Smooth muscle cell of the brain vasculature (primary cell): ENCODE results near the gene PREX1.
"Not testable (repeated sequence)": the region's sequence is repeated elsewhere in the genome, so short reads cannot be mapped to it uniquely, and the experiment has no call there.

ENCODE experiments used
- DNase-seq: peaks from one replicate; pipeline ENCODE4 v3.0.0-alpha.2; 2012; ENCODE audit warnings: low read depth, low spot score

The PREX1 gene, protein sequence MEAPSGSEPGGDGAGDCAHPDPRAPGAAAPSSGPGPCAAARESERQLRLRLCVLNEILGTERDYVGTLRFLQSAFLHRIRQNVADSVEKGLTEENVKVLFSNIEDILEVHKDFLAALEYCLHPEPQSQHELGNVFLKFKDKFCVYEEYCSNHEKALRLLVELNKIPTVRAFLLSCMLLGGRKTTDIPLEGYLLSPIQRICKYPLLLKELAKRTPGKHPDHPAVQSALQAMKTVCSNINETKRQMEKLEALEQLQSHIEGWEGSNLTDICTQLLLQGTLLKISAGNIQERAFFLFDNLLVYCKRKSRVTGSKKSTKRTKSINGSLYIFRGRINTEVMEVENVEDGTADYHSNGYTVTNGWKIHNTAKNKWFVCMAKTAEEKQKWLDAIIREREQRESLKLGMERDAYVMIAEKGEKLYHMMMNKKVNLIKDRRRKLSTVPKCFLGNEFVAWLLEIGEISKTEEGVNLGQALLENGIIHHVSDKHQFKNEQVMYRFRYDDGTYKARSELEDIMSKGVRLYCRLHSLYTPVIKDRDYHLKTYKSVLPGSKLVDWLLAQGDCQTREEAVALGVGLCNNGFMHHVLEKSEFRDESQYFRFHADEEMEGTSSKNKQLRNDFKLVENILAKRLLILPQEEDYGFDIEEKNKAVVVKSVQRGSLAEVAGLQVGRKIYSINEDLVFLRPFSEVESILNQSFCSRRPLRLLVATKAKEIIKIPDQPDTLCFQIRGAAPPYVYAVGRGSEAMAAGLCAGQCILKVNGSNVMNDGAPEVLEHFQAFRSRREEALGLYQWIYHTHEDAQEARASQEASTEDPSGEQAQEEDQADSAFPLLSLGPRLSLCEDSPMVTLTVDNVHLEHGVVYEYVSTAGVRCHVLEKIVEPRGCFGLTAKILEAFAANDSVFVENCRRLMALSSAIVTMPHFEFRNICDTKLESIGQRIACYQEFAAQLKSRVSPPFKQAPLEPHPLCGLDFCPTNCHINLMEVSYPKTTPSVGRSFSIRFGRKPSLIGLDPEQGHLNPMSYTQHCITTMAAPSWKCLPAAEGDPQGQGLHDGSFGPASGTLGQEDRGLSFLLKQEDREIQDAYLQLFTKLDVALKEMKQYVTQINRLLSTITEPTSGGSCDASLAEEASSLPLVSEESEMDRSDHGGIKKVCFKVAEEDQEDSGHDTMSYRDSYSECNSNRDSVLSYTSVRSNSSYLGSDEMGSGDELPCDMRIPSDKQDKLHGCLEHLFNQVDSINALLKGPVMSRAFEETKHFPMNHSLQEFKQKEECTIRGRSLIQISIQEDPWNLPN (N-terminal part only)

DNA sequence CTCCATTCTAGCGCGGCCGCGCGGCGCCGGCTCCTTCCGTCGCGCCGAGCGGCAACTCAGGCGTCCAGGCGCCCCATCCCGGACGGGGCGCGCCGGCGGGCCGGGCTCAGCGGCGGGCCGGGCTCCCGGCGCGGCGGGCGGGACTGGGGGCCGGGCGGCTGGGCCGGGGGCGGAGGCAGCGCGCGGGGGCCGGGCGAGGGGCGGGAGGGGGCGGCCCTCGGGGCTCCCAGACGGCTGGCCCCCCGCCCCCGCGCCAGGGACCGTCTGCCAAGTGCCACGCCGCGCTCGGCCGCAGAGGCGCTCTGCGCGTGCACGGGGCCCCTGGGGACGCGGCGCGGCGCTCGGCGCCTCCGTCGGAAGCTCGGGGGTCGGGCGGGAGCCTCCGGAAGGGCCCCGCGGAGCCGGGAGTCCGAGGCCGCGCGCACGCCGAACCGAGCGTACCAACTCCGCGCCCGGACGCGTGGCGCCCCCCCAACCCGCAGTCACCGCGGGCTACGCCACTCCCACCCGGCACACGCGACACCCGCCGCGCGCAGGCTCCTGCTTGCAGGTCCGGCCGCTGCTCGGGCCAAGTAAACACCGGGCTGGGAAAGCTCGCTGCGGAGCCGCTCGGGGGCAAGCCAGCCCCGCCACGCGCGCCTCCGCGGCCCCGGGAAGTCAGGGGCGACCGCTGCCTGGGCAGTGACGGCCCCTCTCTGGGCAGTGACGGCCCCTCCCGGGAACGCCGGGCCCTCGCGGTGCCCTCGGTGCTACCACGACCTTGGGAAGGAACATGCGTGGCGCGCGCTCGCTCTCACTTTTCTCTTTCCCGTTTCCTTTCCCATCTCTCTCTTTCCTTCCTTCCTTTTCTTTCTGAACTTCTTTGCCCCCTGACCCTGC is at the start of gene PREX1:
PREX1 (minus strand) TSS at position 145 of the 879 bp plus-strand sequence; CDS start at position 6, 139 bp downstream.
- DNase-seq, result peak; percentile 43

DNA sequence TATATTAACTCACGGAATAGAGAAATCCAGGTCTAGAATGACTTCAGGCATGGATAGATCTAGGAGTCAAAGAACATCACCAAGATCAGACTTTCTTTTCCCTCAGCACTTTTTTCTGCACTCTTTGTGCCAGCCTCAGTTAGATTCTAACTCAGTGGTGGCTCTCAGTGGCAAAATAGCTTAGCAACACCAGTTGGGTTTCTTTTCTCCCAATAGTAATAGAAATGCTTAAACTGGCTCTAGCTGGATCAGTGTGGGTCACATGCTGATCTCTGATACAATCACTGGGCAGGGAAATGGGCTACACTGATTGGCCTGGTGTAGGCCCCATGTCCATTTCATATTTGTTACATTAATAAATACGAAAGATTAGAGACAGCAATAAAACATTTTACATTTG is 49.5 kb upstream of the PREX1 start:
- no peak for DNase-seq

DNA sequence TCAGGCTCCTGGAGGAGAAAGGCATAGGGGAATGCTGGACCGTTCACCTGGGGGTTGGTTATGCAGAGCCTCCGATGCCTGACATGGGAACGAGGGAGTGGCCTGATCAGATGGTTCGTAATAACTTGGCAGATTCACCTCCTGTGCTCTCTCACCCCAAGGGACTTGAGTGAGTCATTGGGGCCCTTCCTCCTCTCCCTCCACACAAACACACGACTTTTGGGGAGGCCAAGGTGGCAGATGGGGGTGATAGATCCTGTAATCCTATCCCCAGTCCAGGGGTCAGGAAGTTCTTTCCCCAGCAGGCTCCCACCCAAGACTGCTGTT is 48.1 kb upstream of the PREX1 start:
- no peak for DNase-seq

DNA sequence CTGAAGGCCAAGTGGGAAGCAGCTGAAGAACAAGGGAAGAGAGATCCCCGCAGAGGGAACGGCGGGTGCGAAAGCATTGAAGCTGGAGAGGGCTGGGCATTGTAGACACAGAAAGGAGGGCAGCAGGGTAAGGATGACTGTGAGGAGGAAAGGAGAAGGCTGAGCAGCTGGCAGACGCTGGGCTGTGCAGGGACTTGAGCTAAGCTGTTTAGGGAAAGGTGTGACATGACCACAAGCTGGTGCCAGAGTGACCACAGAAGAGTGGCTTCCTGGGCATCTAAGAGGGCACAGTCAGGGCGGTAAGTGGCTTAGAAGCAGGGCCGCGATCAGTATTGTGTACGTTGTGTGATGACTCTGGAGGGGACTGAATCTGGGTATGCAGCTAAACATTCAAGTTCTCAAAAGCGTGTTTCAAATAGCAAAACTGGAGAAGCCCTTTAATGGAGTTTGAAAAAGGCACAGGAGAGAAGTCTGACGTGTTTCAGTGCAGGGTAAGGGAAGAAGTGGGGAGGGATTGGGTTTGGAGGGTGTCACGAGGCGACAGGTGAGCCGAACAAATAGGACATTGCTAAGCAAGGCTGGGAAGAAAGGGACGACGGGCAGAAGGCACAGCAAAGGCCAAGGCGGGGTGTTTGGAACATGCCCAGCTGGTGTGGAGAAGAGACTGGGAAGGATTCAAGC is 47.6 kb upstream of the PREX1 start:
- DNase-seq, result no peak

DNA sequence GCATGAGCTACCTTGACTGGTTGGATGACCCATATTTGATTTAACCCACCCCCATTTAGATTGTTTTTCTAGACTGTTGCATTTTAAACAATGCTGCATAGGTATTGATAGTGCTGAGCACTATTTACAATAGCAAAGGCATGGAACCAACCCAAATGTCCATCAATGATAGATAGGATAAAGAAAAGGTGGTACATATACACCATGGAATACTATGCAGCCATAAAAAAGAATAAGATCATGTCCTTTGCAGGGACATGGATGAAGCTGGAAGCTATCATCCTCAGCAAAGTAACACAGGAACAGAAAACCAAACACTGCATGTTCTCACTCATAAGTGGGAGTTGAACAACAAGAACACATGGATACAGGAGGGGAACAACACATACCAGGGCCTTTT is 41.6 kb upstream of the PREX1 start:
- DNase-seq, result not testable (repeated sequence)

DNA sequence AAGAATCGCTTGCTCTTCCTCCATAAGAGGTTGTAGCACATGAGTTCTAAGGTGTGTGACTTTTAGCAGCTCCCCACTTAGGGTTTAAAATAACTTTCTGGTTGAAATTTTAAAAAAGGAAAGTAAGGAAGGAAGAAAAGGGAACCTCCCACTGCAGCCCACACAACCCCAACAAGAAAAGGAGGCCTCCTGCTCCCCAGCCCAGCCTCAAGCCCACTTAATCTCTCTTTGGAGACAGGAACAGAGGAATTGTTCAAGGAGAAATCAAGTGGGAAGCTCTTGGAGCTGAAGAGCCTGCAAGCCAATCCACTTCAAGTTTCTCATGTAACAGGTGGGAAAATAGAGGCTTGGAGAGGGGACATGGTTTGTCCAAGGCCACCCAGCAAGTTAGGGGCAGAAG is 39.1 kb upstream of the PREX1 start:
- DNase-seq, result no peak

DNA sequence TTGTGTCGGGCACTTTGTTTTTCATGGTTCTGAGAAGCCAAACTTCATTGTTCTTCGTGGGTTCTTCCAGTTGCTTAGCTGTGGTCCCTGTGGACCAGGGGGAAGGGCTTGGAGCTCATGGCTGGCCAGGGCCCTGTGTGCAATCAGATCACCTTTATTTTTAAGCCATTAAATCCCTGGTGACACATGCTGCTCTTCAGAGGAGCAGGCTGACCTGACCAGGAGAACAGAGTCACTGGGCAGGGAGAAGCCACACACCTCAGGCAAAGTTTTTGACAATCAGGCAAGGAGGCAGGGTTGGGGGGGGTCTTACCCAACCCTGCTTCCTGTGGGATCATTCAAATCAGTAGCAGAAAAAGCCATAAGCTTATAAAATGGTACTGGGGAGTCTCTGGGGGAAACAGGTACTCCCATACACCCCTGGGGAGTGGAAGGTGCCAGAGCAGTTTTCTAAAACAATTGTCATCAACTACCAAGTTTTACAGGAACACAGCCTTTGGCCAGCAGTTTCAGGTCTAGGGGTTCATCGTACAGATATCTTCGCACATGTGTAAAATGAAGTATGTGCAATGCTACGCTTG is 37.0 kb upstream of the PREX1 start:
- DNase-seq, result no peak

DNA sequence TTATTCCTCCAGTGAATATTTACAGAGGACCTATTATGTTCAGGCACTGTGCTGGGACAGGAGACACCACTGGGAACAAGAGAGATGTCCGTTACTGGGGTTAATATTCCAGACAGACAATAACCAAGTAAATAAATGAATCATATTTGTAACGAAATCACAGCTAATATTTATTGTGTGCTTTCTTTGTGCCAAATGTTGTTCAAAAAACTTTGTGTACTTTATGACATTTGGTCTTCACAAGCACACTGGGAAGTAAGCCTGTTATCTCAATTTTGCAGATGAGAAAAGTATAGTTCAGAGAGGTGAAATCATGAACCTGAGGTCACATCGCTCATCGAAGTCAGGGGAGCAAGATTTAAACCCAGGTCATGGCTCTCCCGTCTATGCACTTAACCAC is 36.5 kb upstream of the PREX1 start:
- no peak for DNase-seq

DNA sequence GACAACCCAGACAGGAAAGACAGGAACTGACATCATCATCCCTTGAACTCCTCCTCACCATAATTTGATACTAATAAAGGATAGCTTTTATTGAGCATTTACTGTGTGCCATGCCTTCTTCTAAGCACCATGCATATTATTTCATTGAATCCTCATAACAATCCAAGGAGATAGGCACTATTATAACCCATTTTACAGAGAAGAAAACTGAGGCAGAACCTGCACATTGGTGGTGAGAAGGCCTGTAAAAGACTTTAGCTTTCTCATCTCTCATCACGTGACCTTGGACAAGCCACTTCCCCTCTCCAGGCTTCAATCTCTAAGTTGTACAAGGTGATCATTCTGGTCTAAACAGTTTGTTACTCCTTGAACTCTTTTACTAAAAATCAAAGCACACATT is 34.5 kb upstream of the PREX1 start:
- no peak for DNase-seq

DNA sequence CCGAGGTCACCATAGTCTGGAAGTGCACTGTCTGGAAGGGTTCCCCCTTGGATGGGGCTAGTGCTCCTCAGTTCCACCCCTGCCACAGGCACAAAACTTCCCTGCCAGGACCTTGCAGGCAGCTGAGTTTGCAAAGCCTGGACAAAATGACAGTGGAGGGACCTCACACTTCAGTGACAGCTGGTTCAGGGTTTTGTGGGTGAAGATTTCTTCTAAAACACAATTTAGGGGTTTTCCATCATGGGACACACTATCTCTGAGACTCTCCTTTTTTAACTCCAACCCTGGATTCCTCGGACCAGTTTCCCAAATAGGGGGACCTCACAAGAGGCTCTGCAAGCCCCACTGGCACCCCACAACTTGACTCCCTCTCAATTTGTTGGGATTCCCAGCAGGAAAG is 33.6 kb upstream of the PREX1 start:
- DNase-seq, result no peak

DNA sequence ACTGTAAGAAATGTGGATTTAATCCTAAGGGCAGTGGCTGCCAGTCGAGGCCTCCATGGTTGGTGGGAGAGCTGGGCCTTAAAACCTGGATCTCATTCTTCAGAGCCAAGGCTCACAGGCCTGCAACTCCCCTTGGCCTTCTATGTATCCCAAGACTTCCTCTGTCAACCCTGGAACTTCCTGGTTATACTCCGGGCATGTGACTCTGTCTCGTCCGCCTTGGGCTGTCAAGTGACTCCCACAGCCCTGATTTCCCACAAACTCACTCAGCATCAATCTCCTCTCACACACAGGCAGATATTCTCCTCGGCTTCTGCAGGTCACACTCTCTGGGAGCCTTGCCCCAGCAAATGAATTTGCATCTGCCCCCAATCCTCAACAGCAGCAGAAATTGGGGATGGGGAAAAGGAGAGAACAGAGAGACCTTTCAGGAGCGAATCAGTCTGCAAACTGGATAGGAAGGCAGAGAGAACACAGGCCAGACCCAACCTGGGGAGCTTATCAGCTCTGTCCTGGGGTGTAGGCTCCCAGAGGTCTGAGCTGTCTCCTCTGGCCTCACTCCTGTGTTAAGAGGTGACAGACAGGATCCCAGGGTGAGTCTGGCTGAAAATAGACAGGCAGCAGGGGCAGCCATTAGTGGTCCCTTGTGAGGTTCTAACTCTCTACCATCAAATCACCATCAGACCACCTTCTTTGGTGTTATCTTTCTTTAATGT is 30.4 kb upstream of the PREX1 start:
- no peak for DNase-seq

DNA sequence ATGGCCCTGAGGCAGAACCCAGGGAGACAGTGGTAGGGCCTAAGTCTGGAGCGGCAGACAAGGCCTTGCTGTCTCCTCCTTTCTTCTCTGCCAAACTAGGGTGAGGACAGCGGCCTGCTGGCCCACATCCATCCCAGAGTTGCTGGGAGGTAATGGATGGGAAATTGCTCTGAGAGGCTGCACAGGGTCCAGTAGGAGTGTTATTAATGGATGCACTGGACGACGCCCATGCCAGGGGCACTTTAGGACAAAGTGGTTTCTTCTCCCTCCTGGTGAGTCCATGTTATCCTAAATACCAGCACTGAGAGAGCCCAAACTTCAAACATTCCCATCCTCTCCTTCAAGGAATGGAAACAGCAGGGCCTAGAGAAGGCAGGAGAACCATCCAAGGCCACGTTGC is 28.3 kb upstream of the PREX1 start:
- DNase-seq, result no peak

DNA sequence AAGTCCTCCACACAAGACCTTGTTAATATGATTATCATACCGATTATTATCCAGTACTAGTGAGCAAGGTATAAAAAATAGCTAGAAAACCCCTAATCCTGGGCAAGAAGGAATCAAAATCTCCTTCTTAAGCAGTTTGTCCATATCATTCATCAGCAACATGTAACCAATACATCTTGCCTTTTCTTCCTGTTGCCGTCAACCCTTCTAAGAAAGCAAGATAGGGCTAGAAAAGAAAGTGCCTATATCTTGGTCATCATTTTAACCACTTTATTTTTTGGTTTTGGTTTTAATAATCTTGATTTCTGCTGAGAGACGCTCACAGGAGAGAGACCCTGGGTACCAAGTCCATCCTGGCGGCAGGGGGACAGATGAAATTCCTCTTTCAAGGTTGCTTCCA is 27.2 kb upstream of the PREX1 start:
- no peak for DNase-seq

DNA sequence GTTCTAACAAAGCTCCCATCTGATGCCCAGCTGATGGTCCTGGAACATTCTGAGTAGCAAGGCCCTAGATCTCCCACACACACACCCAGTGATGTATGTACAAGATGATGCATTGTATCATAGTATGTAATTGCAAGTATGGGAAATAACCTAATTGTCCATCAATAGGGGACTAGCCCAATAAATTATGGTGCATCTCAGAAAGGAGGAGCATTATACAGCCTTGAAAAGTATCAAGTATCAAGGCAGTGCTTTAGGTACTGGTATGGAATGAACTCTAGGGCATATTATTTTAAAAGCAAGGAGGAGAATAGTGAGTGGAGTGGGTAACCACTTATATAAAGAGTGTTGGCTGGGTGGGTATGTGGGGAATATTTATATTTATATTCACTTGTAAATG is 24.8 kb upstream of the PREX1 start:
- no peak for DNase-seq

DNA sequence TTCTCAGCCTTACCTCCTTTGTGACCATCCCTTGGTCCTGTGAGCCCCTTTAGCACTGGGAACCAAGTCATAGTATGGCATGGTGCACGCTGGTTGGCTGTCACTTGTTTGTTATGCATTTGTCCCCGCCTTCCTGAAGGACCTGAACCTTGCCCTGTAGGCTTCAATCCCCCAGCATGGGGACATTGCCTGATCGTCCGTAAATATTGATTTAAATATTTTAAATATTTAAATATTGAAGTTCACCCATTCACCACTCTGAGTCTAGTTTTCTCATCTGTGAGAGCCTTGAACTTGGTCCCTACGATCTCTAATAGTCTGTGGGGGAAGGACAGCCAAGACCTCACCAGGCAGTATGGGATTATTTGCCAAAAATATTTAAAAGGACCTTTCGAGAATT is 23.8 kb upstream of the PREX1 start:
- DNase-seq, result no peak

DNA sequence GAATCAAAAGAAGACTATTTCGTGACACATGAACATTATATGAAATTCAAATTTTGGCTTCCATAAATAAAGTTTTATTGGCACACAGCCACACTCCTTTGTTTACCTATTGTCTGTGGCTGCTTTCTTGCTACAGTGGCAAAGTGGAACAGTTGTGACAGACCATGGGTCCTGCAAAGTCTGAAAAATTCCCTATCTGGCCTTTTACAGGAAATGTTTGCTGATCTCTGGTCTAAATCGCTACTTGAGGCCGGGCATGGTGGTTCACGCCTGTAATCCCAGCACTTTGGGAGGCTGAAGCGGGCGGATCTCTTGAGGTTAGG is 23.1 kb upstream of the PREX1 start:
- no peak for DNase-seq

DNA sequence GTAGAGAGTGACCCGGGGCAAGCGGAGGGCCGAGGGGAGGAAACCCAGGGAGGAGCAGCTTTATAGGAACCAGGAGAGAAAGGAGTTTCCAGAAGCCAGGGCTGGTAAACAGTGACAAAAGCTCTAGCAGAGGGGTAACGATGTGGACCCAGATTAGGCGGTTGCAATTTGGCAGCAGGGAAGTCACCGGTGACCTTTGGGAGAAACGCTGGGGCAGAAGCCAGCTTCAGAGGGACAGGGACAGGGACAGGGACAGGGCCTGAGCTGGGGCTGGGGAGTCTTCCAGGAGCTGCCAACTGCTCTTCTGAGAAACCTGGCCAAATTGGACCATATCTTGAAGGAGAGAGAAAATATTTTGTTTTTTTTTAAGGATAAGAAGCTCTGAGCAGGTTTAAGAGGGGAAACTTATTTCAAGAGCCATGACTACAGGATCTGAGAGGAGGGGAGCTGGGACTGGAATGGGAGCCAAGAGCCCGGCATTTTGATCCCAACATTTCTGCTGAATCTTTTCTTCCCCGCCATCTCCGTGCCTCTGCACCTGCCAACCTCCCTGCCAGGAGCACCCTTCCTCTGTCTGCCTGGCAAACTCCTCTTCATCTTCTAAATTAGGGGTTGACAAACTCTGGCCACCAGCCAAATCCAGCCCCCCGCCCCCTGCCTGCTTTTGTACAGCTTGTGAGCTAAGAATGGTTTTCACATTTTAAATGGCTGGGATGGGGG is 22.6 kb upstream of the PREX1 start:
- no peak for DNase-seq

DNA sequence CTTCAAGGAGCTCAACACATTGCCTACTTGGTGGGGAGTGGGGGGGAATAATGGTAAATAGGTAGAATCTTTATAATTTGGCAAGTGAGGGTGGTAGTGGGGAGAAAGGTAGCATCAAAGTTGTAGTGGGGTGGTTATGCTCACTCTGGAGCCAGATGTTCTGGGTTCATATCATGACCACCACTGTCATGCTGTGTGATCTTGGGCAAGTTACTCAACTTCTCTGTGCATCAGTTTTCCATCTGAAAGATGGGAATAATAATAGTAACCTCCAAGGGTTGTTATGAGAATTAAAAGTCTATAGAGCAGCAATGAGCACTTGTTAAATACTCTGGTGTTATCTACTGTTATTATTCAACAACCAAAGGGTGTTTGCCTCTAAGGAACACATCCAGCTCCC is 22.0 kb upstream of the PREX1 start:
- no peak for DNase-seq

DNA sequence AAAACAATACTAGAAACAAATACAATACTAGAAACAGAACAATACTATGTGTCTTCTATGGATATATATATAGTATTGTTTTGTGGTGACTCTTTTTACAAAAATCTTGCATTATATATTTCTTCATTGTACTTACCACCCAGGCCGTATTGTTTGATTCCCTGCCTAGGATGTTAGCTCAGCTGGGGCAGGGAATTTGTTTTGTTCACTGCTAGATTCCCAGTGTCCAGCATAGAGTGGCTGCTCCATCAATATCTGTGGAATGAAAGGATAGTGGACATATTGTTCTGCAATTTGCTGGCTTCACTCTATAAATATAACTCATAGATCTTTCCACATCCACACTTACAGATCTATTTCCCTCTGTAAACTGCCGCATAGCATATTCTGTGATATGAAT is 21.5 kb upstream of the PREX1 start:
- DNase-seq, result no peak
